Activated CD4-positive, alpha-beta memory T cell treated with anti-CD3 and anti-CD28 coated beads, Interleukin-2, amount 10 ng/mL, durations not matched to agents 7 days and 5 days (primary cell): Measurements from ENCODE around the gene ZNF280C. TPM values are rescaled to one million over a fixed set of nuclear protein-coding genes. Genes with fewer than 3 reads are reported as not detected.
A peak's percentile ranks its signal among the peaks of the same experiment; 100 is the strongest.

Experiments
- CTCF ChIA-PET: fragments of 350-600 bp; sonication (Branson Sonifier 250); formaldehyde crosslinking; loops from one replicate; lab custom pipeline; 2021; ENCODE audit warnings: antibody characterized with exemption, inconsistent platforms; lab: Charles Lee
- POLR2A ChIA-PET: fragments of 350-600 bp; sonication (Branson Sonifier 250); formaldehyde crosslinking; loops from one replicate; lab custom pipeline; 2021; ENCODE audit warnings: antibody characterized with exemption; lab: Charles Lee
- DNase-seq: peaks from one replicate; pipeline ENCODE4 v3.0.0-alpha.2; 2020
- H3K27ac Mint-ChIP-seq: one replicate; pipeline ENCODE4 v1.8.0; 2021; ENCODE audit warnings: mild to moderate bottlenecking, mixed read lengths
- H3K27me3 Mint-ChIP-seq: one replicate; pipeline ENCODE4 v1.8.0; 2021; ENCODE audit warnings: mixed read lengths
- H3K36me3 Mint-ChIP-seq: one replicate; pipeline ENCODE4 v1.8.0; 2021; ENCODE audit warnings: low read depth, mixed read lengths
- H3K4me1 Mint-ChIP-seq: one replicate; pipeline ENCODE4 v1.8.0; 2021; ENCODE audit warnings: mixed read lengths
- H3K4me3 Mint-ChIP-seq: one replicate; pipeline ENCODE4 v1.8.0; 2021; ENCODE audit warnings: mild to moderate bottlenecking, mixed read lengths
- H3K9me3 Mint-ChIP-seq: one replicate; pipeline ENCODE4 v1.8.0; 2021; ENCODE audit warnings: mixed read lengths
- total RNA-seq, 2 experiments: library from RNA; stranded (reverse); gene quantifications; one replicate each; pipeline ENCODE4 v1.2.3, GENCODE V29; 2021

The ZNF280C gene, protein sequence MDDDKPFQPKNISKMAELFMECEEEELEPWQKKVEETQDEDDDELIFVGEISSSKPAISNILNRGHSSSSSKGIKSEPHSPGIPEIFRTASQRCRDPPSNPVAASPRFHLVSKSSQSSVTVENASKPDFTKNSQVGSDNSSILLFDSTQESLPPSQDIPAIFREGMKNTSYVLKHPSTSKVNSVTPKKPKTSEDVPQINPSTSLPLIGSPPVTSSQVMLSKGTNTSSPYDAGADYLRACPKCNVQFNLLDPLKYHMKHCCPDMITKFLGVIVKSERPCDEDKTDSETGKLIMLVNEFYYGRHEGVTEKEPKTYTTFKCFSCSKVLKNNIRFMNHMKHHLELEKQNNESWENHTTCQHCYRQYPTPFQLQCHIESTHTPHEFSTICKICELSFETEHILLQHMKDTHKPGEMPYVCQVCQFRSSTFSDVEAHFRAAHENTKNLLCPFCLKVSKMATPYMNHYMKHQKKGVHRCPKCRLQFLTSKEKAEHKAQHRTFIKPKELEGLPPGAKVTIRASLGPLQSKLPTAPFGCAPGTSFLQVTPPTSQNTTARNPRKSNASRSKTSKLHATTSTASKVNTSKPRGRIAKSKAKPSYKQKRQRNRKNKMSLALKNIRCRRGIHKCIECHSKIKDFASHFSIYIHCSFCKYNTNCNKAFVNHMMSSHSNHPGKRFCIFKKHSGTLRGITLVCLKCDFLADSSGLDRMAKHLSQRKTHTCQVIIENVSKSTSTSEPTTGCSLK
- total RNA-seq, result 1 to 10 TPM; 5.1 to 6.7 TPM

DNA sequence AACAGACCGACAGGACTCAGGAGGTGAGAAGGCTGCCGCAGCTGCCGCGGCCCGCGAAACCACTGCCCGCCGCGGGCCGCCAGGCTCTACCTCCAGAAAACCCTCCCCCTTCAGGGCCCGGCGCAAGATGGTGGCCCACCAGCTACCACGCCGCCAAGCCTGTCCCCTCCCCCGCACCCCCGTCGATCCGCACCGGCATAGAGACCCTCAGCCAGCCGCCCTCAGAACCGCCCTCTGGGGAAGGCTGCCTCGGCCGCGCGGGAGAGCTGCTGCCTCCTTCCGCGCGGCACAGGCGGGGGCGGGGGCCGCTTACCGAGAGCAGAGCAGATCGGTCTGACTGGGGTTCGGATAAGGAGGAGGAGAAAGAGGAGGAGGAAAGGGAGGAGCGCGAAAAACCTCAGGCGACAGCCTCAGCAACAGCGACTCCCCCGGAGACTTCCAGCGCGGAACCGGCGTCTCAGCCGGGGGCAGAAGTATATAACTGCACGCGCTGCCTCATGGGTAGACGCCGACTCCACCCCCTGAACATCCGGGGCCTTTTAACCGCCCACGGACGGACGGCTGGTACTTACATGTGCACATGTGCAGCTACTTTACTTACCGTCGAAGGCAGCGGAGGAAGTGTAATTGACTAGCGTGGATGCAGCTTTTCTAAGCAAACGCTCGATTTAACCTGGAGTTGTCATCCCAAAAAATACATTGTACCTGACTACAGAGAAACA, at the start of gene ZNF280C:
ZNF280C (minus strand) TSS at position 451 of the 722 bp plus-strand sequence. CDS start 8,450 bp downstream, outside the sequence.
- POLR2A ChIA-PET, result interaction anchor here (0.6 to 2.0 kb wide), 6 partner anchors 26 to 1756 kb away, joined by 3 to 11 read pairs (median 4); partner anchors contain the start of genes RAB33A and SLC25A14
- peak within 1 kb of the TSS; percentile 85 for H3K4me3 Mint-ChIP-seq
- peaks cover 4% of the 10 kb centered on the region for H3K27me3 Mint-ChIP-seq
- peaks cover 5% of the 10 kb centered on the region for H3K9me3 Mint-ChIP-seq
- H3K27ac Mint-ChIP-seq, result peak within 1 kb of the TSS; percentile 85
- peak; percentile 93 for DNase-seq
- H3K36me3 Mint-ChIP-seq, result peaks cover 4% of the 10 kb centered on the region
- H3K4me1 Mint-ChIP-seq, result peaks cover 27% of the 10 kb centered on the region
- CTCF ChIA-PET, result interaction anchor here (0.5 kb wide), 1 partner anchor 208 kb away, joined by 3 read pairs; no protein-coding TSS in a partner anchor

GRCh38 chrX:130304587-130305368, 36.1 kb upstream of the ZNF280C start:
- Mint-ChIP-seq H3K4me3 (no peak overlapping the region), H3K4me1 (no peaks in the 10 kb centered on the region), H3K27me3 (no peaks in the 10 kb centered on the region), H3K27ac (no peak overlapping the region), H3K36me3 (no peaks in the 10 kb centered on the region), H3K9me3 (no peaks in the 10 kb centered on the region)
- no peak for DNase-seq
- CTCF ChIA-PET, result no interaction called here
- POLR2A ChIA-PET, result no interaction called here

GRCh38 chrX:130301977-130302376, 33.3 kb upstream of the ZNF280C start:
- Mint-ChIP-seq H3K4me1 (no peaks in the 10 kb centered on the region), H3K27me3 (no peaks in the 10 kb centered on the region), H3K27ac (no peak overlapping the region), H3K4me3 (no peak overlapping the region), H3K9me3 (no peaks in the 10 kb centered on the region), H3K36me3 (no peaks in the 10 kb centered on the region)
- ChIA-PET CTCF (no interaction called here), POLR2A (no interaction called here)
- no peak for DNase-seq

GRCh38 chrX:130301405-130301804, 32.7 kb upstream of the ZNF280C start:
- DNase-seq, result no peak
- ChIA-PET CTCF (no interaction called here), POLR2A (no interaction called here)
- Mint-ChIP-seq H3K36me3 (no peaks in the 10 kb centered on the region), H3K9me3 (no peaks in the 10 kb centered on the region), H3K4me1 (no peaks in the 10 kb centered on the region), H3K27me3 (no peaks in the 10 kb centered on the region), H3K27ac (no peak overlapping the region), H3K4me3 (no peak overlapping the region)

- Mint-ChIP-seq H3K9me3 (no peaks in the 10 kb centered on the region), H3K36me3 (no peaks in the 10 kb centered on the region), H3K27me3 (no peaks in the 10 kb centered on the region), H3K4me1 (no peaks in the 10 kb centered on the region), H3K4me3 (no peak overlapping the region), H3K27ac (no peak overlapping the region)
- ChIA-PET POLR2A (no interaction called here), CTCF (no interaction called here)
- DNase-seq, result no peak
Measured at GRCh38 chrX:130300010-130300282, 31.2 kb upstream of the ZNF280C start.

GRCh38 chrX:130299279-130300009, 30.7 kb upstream of the ZNF280C start:
- H3K9me3 Mint-ChIP-seq, result no peaks in the 10 kb centered on the region
- POLR2A ChIA-PET, result interaction anchor here (0.7 kb wide), 1 partner anchor 31 kb away, joined by 3 read pairs; no protein-coding TSS in a partner anchor
- no peaks in the 10 kb centered on the region for H3K4me1 Mint-ChIP-seq
- DNase-seq, result no peak
- CTCF ChIA-PET, result no interaction called here
- no peaks in the 10 kb centered on the region for H3K36me3 Mint-ChIP-seq
- no peaks in the 10 kb centered on the region for H3K27me3 Mint-ChIP-seq
- H3K27ac Mint-ChIP-seq, result no peak overlapping the region
- H3K4me3 Mint-ChIP-seq, result no peak overlapping the region

DNA sequence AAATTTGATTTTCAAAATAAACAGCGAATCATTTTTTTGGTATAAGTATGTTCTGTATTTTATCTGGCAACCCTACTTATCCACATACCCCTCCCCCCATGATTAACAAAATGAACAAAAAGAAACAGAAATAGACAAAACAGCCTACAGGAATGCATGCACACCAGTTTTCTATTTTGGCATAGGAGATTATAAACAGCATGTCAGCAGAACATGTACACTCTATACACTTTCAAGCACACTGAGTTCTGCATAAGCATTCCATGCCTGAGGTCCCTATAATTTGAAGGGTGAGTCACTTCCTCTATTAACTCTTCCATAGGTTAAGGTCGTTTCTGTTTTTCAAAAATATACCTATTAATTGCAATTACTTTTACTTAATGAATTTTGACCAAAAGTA, 28.0 kb upstream of the ZNF280C start:
- ChIA-PET CTCF (no interaction called here), POLR2A (no interaction called here)
- no peak for DNase-seq
- Mint-ChIP-seq H3K9me3 (no peaks in the 10 kb centered on the region), H3K4me3 (no peak overlapping the region), H3K4me1 (no peaks in the 10 kb centered on the region), H3K27ac (no peak overlapping the region), H3K36me3 (no peaks in the 10 kb centered on the region), H3K27me3 (peaks cover 3% of the 10 kb centered on the region)

GRCh38 chrX:130296297-130296678, 27.6 kb upstream of the ZNF280C start:
- ChIA-PET CTCF (no interaction called here), POLR2A (no interaction called here)
- Mint-ChIP-seq H3K4me1 (no peaks in the 10 kb centered on the region), H3K9me3 (no peaks in the 10 kb centered on the region), H3K36me3 (no peaks in the 10 kb centered on the region), H3K4me3 (no peak overlapping the region), H3K27ac (no peak overlapping the region), H3K27me3 (peaks cover 3% of the 10 kb centered on the region)
- no peak for DNase-seq

DNA sequence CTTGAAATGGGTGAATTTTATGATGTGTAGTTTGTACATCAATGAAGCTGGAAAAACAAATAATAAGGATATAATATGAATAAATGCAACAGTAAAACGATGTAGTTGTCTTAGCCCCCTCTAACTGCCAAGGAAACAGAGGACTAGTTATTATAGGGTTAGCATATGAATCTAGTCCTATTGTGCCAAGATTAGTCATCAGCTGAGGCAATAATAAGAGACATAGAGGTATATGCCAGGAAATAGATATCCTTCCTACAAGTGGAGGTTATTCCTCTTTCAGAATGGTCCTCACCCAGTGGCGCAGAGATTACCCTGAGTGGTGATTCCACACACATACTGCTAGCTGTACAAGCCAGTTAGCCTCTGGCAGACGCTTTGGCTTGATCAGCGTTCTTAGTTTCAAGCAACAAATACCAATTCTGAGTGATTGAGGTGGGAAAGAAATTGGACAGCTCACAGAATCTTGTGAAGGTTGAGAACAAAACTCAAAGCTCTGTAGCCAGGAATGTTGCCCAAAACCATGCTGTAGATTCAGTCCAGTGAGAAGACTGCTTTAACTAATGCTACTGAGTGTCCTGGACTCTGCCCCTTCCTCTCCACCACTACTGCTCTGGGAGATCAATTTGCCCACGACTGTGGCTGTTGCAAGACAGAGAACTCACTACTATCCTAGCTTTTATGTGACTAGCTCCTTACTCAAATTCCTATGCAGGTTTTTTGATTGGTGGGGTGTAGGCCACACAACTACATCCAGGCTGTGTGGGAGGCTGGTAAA, 27.0 kb upstream of the ZNF280C start:
- CTCF ChIA-PET, result no interaction called here
- no peaks in the 10 kb centered on the region for H3K4me1 Mint-ChIP-seq

GRCh38 chrX:130287071-130287770, 18.5 kb upstream of the ZNF280C start:
- no peaks in the 10 kb centered on the region for H3K4me1 Mint-ChIP-seq
- peaks cover 2% of the 10 kb centered on the region for H3K27me3 Mint-ChIP-seq
- POLR2A ChIA-PET, result no interaction called here
- CTCF ChIA-PET, result no interaction called here
- no peak overlapping the region for H3K4me3 Mint-ChIP-seq
- DNase-seq, result no peak
- H3K36me3 Mint-ChIP-seq, result no peaks in the 10 kb centered on the region
- H3K9me3 Mint-ChIP-seq, result no peaks in the 10 kb centered on the region
- H3K27ac Mint-ChIP-seq, result no peak overlapping the region

More for the DNA sequence above, 27.0 kb upstream of the ZNF280C start:
- Mint-ChIP-seq H3K9me3 (no peaks in the 10 kb centered on the region), H3K36me3 (no peaks in the 10 kb centered on the region), H3K27me3 (peaks cover 3% of the 10 kb centered on the region), H3K4me3 (no peak overlapping the region), H3K27ac (no peak overlapping the region)
- no peak for DNase-seq
- POLR2A ChIA-PET, result no interaction called here

- Mint-ChIP-seq H3K27me3 (peaks cover 2% of the 10 kb centered on the region), H3K36me3 (no peaks in the 10 kb centered on the region), H3K4me1 (no peaks in the 10 kb centered on the region), H3K9me3 (no peaks in the 10 kb centered on the region), H3K27ac (no peak overlapping the region), H3K4me3 (no peak overlapping the region)
- ChIA-PET POLR2A (no interaction called here), CTCF (no interaction called here)
- no peak for DNase-seq
Measured at GRCh38 chrX:130285710-130286109, 17.0 kb upstream of the ZNF280C start.
